Measurements from ENCODE around the gene ZNF784.

Gene ZNF784

DNA sequence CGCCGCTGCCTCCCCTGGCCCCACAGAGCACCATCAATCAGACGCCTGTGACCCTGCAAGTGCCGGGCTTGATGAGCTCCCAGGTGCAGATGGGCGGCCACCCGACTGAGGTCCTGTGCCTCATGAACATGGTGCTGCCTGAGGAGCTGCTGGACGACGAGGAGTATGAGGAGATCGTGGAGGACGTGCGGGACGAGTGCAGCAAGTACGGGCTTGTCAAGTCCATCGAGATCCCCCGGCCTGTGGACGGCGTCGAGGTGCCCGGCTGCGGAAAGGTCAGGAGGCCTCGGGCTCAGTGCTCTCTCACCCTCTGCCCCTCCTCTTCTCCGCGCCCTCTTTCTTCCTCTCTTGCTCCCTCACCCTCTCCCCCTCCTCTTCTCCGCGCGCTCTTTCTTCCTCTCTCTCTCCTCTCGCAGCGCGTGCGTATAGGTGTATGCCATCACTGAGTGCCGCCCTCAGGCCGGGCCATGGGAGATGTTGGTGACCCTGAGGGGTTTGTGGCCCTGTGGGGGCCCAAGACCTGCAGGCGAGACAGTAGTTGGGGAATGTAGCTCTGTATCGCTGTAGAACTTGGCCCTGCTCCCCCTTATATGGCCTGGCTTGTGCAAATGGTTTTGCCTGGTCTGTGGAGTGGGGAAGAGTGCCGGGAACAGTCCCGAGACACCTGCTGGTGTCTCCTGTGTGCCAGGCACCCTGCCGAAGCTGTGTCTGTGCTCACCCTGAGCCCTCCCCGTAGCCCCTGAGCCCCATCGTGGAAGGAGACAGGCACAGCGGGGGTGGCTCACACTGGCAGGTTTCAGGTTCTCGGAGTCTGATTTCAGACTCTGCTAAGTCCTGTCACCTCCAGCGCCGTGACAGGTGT, 45.3 kb upstream of the ZNF784 start:
- H2AFZ ChIP-seq (ENCODE audit: low read length): no peak overlapping the region
- peaks cover 90% of the 10 kb centered on the region for H3K36me3 ChIP-seq (ENCODE audit: insufficient read depth, low read length)
- H4K20me1 ChIP-seq (ENCODE audit: insufficient read depth, low read length): no peaks in the 10 kb centered on the region
- no peaks in the 10 kb centered on the region for H3K79me2 ChIP-seq (ENCODE audit: insufficient read depth, low read length)
- H3K27me3 ChIP-seq (ENCODE audit: insufficient read depth, low read length): no peaks in the 10 kb centered on the region
- no peak for TF ChIP-seq EZH2 (IDR thresholded peaks at IDR 0.05; ENCODE audit: borderline replicate concordance, low read length)
- TF ChIP-seq, protein P1, sequence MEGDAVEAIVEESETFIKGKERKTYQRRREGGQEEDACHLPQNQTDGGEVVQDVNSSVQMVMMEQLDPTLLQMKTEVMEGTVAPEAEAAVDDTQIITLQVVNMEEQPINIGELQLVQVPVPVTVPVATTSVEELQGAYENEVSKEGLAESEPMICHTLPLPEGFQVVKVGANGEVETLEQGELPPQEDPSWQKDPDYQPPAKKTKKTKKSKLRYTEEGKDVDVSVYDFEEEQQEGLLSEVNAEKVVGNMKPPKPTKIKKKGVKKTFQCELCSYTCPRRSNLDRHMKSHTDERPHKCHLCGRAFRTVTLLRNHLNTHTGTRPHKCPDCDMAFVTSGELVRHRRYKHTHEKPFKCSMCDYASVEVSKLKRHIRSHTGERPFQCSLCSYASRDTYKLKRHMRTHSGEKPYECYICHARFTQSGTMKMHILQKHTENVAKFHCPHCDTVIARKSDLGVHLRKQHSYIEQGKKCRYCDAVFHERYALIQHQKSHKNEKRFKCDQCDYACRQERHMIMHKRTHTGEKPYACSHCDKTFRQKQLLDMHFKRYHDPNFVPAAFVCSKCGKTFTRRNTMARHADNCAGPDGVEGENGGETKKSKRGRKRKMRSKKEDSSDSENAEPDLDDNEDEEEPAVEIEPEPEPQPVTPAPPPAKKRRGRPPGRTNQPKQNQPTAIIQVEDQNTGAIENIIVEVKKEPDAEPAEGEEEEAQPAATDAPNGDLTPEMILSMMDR (IDR thresholded peaks at IDR 0.05; ENCODE audit: low read length): no peak
- no peaks in the 10 kb centered on the region for H3K9me2 ChIP-seq (ENCODE audit: low read depth, low read length)
- no peak overlapping the region for H3K9ac ChIP-seq (ENCODE audit: low read length)
- no peaks in the 10 kb centered on the region for H3K9me3 ChIP-seq (ENCODE audit: low read length)
- H3K27ac ChIP-seq (ENCODE audit: low read depth, low read length, poor library complexity, severe bottlenecking): no peak overlapping the region
- H3K4me2 ChIP-seq (ENCODE audit: low read length): no peak overlapping the region
- peaks cover 24% of the 10 kb centered on the region for H3K4me1 ChIP-seq (ENCODE audit: insufficient read depth, low read length, severe bottlenecking)
- no peak overlapping the region for H3K4me3 ChIP-seq (ENCODE audit: low read depth, low read length, poor library complexity, severe bottlenecking)
- no peaks in the 10 kb centered on the region; the same call in 1 of the 2 replicates for H3F3A ChIP-seq (ENCODE audit: insufficient read depth, low read length)

DNA sequence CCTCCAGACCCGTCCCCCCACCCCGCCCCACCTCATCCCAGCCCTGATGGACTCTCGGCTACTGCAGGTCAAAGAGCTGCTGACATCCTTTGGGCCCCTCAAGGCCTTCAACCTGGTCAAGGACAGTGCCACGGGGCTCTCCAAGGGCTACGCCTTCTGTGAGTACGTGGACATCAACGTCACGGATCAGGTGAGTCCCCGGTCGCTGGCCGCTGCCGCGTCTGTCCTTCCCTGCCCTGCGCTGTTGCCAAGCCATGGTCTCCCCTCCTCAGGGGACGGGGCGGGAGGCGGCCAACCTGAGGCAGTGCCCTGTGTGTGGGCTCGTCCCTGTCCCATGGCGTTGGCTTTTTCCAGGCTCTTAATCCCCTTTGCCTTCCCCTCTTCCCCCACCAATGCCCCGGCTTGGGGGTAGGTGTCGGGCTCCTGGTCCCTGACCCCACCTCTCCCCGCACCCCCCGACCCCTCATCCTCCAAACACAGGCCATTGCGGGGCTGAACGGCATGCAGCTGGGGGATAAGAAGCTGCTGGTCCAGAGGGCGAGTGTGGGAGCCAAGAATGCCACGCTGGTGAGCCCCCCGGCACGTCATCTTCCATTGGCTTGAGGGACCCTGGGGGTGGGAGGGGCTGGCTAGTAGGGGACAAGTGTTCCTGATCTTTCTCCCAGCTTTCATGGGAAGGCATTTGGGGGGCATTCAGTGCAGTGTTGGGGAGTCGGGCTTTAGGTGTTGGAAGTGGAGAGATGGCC, 44.4 kb upstream of the ZNF784 start:
- no peak overlapping the region for H3K9ac ChIP-seq (ENCODE audit: low read length)
- no peaks in the 10 kb centered on the region for H3K27me3 ChIP-seq (ENCODE audit: insufficient read depth, low read length)
- H3K9me2 ChIP-seq (ENCODE audit: low read depth, low read length): no peaks in the 10 kb centered on the region
- H3K36me3 ChIP-seq (ENCODE audit: insufficient read depth, low read length): peaks cover 98% of the 10 kb centered on the region
- H2AFZ ChIP-seq (ENCODE audit: low read length): no peak overlapping the region
- no peak overlapping the region for H3K4me2 ChIP-seq (ENCODE audit: low read length)
- no peaks in the 10 kb centered on the region for H4K20me1 ChIP-seq (ENCODE audit: insufficient read depth, low read length)
- no peak for TF ChIP-seq EZH2 (IDR thresholded peaks at IDR 0.05; ENCODE audit: borderline replicate concordance, low read length)
- TF ChIP-seq, protein P1 (IDR thresholded peaks at IDR 0.05; ENCODE audit: low read length): no peak
- H3K4me3 ChIP-seq (ENCODE audit: low read depth, low read length, poor library complexity, severe bottlenecking): no peak overlapping the region
- no peaks in the 10 kb centered on the region for H3K79me2 ChIP-seq (ENCODE audit: insufficient read depth, low read length)
- no peaks in the 10 kb centered on the region for H3F3A ChIP-seq (ENCODE audit: insufficient read depth, low read length)
- H3K9me3 ChIP-seq (ENCODE audit: low read length): no peaks in the 10 kb centered on the region
- H3K27ac ChIP-seq (ENCODE audit: low read depth, low read length, poor library complexity, severe bottlenecking): no peak overlapping the region
- H3K4me1 ChIP-seq (ENCODE audit: insufficient read depth, low read length, severe bottlenecking): peaks cover 18% of the 10 kb centered on the region

DNA sequence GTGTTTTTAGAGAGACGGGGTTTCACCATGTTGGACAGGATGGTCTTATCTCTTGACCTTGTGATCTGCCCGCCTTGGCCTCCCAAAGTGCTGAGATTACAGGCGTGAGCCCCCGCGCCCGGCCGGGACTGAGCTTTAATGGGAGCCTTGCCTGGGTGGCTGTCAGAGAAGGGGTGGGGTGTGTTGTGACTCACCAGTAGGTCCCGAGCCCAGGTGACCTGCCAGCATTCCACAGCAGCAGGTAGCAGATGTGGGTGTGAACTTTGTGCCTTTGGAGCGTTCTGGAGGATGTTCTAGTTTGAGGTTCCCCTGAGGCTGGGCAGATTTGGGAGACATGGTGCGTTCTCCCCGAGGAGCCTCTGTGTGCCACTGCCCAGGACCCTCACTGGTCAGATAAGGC, 43.6 kb upstream of the ZNF784 start:
- no peaks in the 10 kb centered on the region for H3K9me3 ChIP-seq (ENCODE audit: low read length)
- peaks cover 9% of the 10 kb centered on the region for H3K4me1 ChIP-seq (ENCODE audit: insufficient read depth, low read length, severe bottlenecking)
- no peak overlapping the region for H3K27ac ChIP-seq (ENCODE audit: low read depth, low read length, poor library complexity, severe bottlenecking)
- no peaks in the 10 kb centered on the region for H4K20me1 ChIP-seq (ENCODE audit: insufficient read depth, low read length)
- no peaks in the 10 kb centered on the region for H3F3A ChIP-seq (ENCODE audit: insufficient read depth, low read length)
- no peaks in the 10 kb centered on the region for H3K27me3 ChIP-seq (ENCODE audit: insufficient read depth, low read length)
- TF ChIP-seq, protein P1 (IDR thresholded peaks at IDR 0.05; ENCODE audit: low read length): no peak
- no peak for TF ChIP-seq EZH2 (IDR thresholded peaks at IDR 0.05; ENCODE audit: borderline replicate concordance, low read length)
- H3K4me2 ChIP-seq (ENCODE audit: low read length): no peak overlapping the region
- no peak overlapping the region for H3K9ac ChIP-seq (ENCODE audit: low read length)
- no peak overlapping the region for H2AFZ ChIP-seq (ENCODE audit: low read length)
- no peak overlapping the region for H3K4me3 ChIP-seq (ENCODE audit: low read depth, low read length, poor library complexity, severe bottlenecking)
- peaks cover 98% of the 10 kb centered on the region for H3K36me3 ChIP-seq (ENCODE audit: insufficient read depth, low read length)
- no peaks in the 10 kb centered on the region for H3K9me2 ChIP-seq (ENCODE audit: low read depth, low read length)
- H3K79me2 ChIP-seq (ENCODE audit: insufficient read depth, low read length): no peaks in the 10 kb centered on the region
